Spleen (tissue), 11 donors: Measurements from ENCODE around the gene LRSAM1. TPM values are rescaled to one million over a fixed set of nuclear protein-coding genes. Genes with fewer than 3 reads are reported as not detected.

ENCODE experiments used
- DNase-seq: peaks from one replicate; pipeline ENCODE4 v3.0.0-alpha.2; 2020
- H3K27ac ChIP-seq, 8 donors: fragments of 200-600 bp; sonication (generic) in 7 of 8; 1 replicate in 4 of 8; 2 replicates in 4 of 8; pipeline versions ENCODE4 v1.5.0 to v1.8.0; 2016 to 2021; ENCODE audit warnings: inconsistent platforms in 4 of 8, mild to moderate bottlenecking in 4 of 8, moderate library complexity in 1 of 8
- H3K27me3 ChIP-seq, 7 donors: fragments of 200-600 bp; sonication (generic) in 6 of 7; replicated peaks in 1 of 7; 1 replicate in 4 of 7; 2 replicates in 3 of 7; pipeline versions ENCODE4 v1.5.0 to v1.8.0; 2016 to 2021; ENCODE audit warnings: inconsistent platforms in 3 of 7, mild to moderate bottlenecking in 1 of 7
- H3K36me3 ChIP-seq, 6 donors: fragments of 200-600 bp; sonication (generic) in 5 of 6; 1 replicate in 4 of 6; 2 replicates in 2 of 6; pipeline versions ENCODE4 v1.5.0 to v1.8.0; 2016 to 2021; ENCODE audit warnings: inconsistent platforms in 2 of 6
- H3K4me1 ChIP-seq, 6 donors: fragments of 200-600 bp; sonication (generic) in 5 of 6; 1 replicate in 3 of 6; 2 replicates in 3 of 6; pipeline versions ENCODE4 v1.5.0 to v1.8.0; 2016 to 2021; ENCODE audit warnings: inconsistent platforms in 3 of 6
- H3K4me3 ChIP-seq, 8 donors: fragments of 200-600 bp; sonication (generic) in 7 of 8; 1 replicate in 4 of 8; 2 replicates in 4 of 8; pipeline versions ENCODE4 v1.5.0 to v1.8.0; 2016 to 2021; ENCODE audit warnings: inconsistent platforms in 4 of 8, mild to moderate bottlenecking in 4 of 8, moderate library complexity in 2 of 8
- H3K9me3 ChIP-seq, 8 donors: fragments of 200-600 bp; sonication (generic) in 7 of 8; 1 replicate in 4 of 8; 2 replicates in 4 of 8; pipeline versions ENCODE4 v1.5.0 to v1.8.0; 2016 to 2021; ENCODE audit warnings: inconsistent platforms in 4 of 8
- CTCF ChIP-seq, 11 experiments: fragments of 200-600 bp in 7 of 11; fragments of 450-650 bp in 4 of 11; sonication (generic) in 4 of 11; IDR thresholded peaks in 8 of 11; conservative IDR thresholded peaks in 3 of 11; 1 replicate in 7 of 11; 2 replicates in 4 of 11; pipeline versions ENCODE4 v1.4.0 to v1.8.0; 2016 to 2021; ENCODE audit warnings: antibody characterized with exemption in 11 of 11, inconsistent platforms in 4 of 11, mild to moderate bottlenecking in 1 of 11
- POLR2A ChIP-seq, 3 donors: fragments of 450-650 bp; IDR thresholded peaks; one replicate each; pipeline ENCODE4 v1.5.1; 2017; ENCODE audit warnings: antibody characterized with exemption in 3 of 3, mild to moderate bottlenecking in 1 of 3
- POLR2AphosphoS5 ChIP-seq, 3 donors: sonication (generic); formaldehyde crosslinking; IDR thresholded peaks; one replicate each; pipeline ENCODE4 v1.5.1; 2017; ENCODE audit warnings: antibody characterized with exemption in 3 of 3
- WGBS, 5 donors: extraction: QIAGEN DNeasy Blood & Tissue Kit in 3 of 5; methylation state at CpG; one replicate each; pipeline versions ENCODE4 v1.1.5 to v1.1.7; 2013 to 2018; 5-methylcytosine and 5-hydroxymethylcytosine counted together
- intact Hi-C: fragments of 100-400 bp; cut with DNase I; formaldehyde crosslinking; loops from one replicate; pipeline ENCODE4 v1.15.0; 2023; ENCODE audit warnings: low total_unique reads
- polyA plus RNA-seq, 3 donors: library from polyadenylated mRNA; stranded (reverse); fragments of 200-250 nt; gene quantifications; one replicate each; pipeline ENCODE4 v1.2.1, GENCODE V29; 2013
- total RNA-seq, 7 donors: library from RNA; depleted of rRNA in 3 of 7; stranded (reverse); fragments of >200 nt in 3 of 7; fragmentation: NEBNext Ultra II Directional in 4 of 7; extraction: Animal tissue kit (Norgen Biotek cat#: 25700) in 4 of 7; gene quantifications; one replicate each; pipeline versions ENCODE4 v1.1.0 to v1.2.1, GENCODE V29; 2016 to 2021
- donor health status: healthy with polysubstance abuse.
- donor health status: DM: no; HTN: no; CAD: no; lungs with moderate emphysema.
- donor health status: DM: no; HTN: no; CAD: no.
- donor health status: Bipolar disorder and iron deficiency.
- donor health status: healthy.
- donor health status: DM: no; HTN: no; CAD: no.
- donor health status: DM: yes; HTN: yes; CAD: no.

Gene LRSAM1
- total and polyA plus RNA-seq, 10 donors = 13.5 to 32.1 (median 25.1) TPM

GRCh38 chr9:127455324-127455992 is 4.1 kb downstream of the LRSAM1 start:
- Histone ChIP-seq H3K27me3 (no peaks in the 10 kb centered on the region), H3K9me3 (no peaks in the 10 kb centered on the region), H3K4me1 (peaks cover 10 to 46% (median 29%) of the 10 kb centered on the region in 6 donors), H3K27ac (peak overlapping the region in 7 of 8 donors; percentile 44 to 80 (median 69)), H3K4me3 (peak overlapping the region in 1 of 8 donors; percentile 12), H3K36me3 (peaks cover 0 to 73% (median 32%) of the 10 kb centered on the region in 6 donors)
- peak in 5 of 11 experiments; percentile 10 to 43 (median 29) for TF ChIP-seq CTCF (IDR thresholded peaks at IDR 0.05 in 8 of 11, conservative IDR thresholded peaks at IDR 0.05 in 3 of 11)
- TF ChIP-seq POLR2AphosphoS5 (IDR thresholded peaks at IDR 0.05) = no peak
- TF ChIP-seq POLR2A (IDR thresholded peaks at IDR 0.05) = no peak
- intact Hi-C loops = no loop called here
- DNase-seq = no peak
- 28 to 51% (median 37%) methylated on average over 6 of the region's 6 CpGs for WGBS, 5 donors

GRCh38 chr9:127457191-127457878 is 6.0 kb downstream of the LRSAM1 start:
- TF ChIP-seq POLR2A (IDR thresholded peaks at IDR 0.05) (no peak), POLR2AphosphoS5 (IDR thresholded peaks at IDR 0.05) (peak in 1 of 3 donors; percentile 10), CTCF (IDR thresholded peaks at IDR 0.05 in 8 of 11, conservative IDR thresholded peaks at IDR 0.05 in 3 of 11) (no peak)
- peaks cover 0 to 91% (median 48%) of the 10 kb centered on the region in 6 donors for H3K36me3 ChIP-seq
- no peak for DNase-seq
- H3K4me1 ChIP-seq = peaks cover 5 to 36% (median 19%) of the 10 kb centered on the region in 6 donors
- H3K9me3 ChIP-seq = no peaks in the 10 kb centered on the region
- no peak overlapping the region for H3K27ac ChIP-seq
- H3K27me3 ChIP-seq = no peaks in the 10 kb centered on the region
- no peak overlapping the region for H3K4me3 ChIP-seq
- WGBS, 5 donors = 89 to 94% (median 91%) methylated on average over 17 of the region's 17 CpGs
- intact Hi-C loops = no loop called here

GRCh38 chr9:127458921-127459320 is 7.6 kb downstream of the LRSAM1 start:
- Histone ChIP-seq H3K27me3 (no peaks in the 10 kb centered on the region), H3K27ac (no peak overlapping the region), H3K4me1 (peaks cover 0 to 25% (median 12%) of the 10 kb centered on the region in 6 donors), H3K9me3 (no peaks in the 10 kb centered on the region), H3K36me3 (peaks cover 0 to 96% (median 64%) of the 10 kb centered on the region in 6 donors), H3K4me3 (no peak overlapping the region)
- intact Hi-C loops = no loop called here
- 83 to 89% (median 87%) methylated on average over 9 of the region's 9 CpGs for WGBS, 5 donors
- TF ChIP-seq POLR2AphosphoS5 (IDR thresholded peaks at IDR 0.05) (no peak), CTCF (IDR thresholded peaks at IDR 0.05 in 8 of 11, conservative IDR thresholded peaks at IDR 0.05 in 3 of 11) (no peak), POLR2A (IDR thresholded peaks at IDR 0.05) (no peak)
- no peak for DNase-seq

GRCh38 chr9:127463382-127463781 is 12.1 kb downstream of the LRSAM1 start:
- no peak overlapping the region for H3K4me3 ChIP-seq
- H3K36me3 ChIP-seq = peaks cover 0 to 94% (median 81%) of the 10 kb centered on the region in 6 donors
- H3K27me3 ChIP-seq = no peaks in the 10 kb centered on the region
- TF ChIP-seq CTCF (IDR thresholded peaks at IDR 0.05 in 8 of 11, conservative IDR thresholded peaks at IDR 0.05 in 3 of 11) (no peak), POLR2AphosphoS5 (IDR thresholded peaks at IDR 0.05) (no peak), POLR2A (IDR thresholded peaks at IDR 0.05) (no peak)
- 77 to 95% (median 91%) methylated on average over 3 of the region's 3 CpGs for WGBS, 5 donors
- no peaks in the 10 kb centered on the region for H3K9me3 ChIP-seq
- no peaks in the 10 kb centered on the region for H3K4me1 ChIP-seq
- DNase-seq = no peak
- intact Hi-C loops = no loop called here
- no peak overlapping the region for H3K27ac ChIP-seq
